ENCODE results near the gene HOXC13. TPM values are rescaled to one million over a fixed set of nuclear protein-coding genes. Genes with fewer than 3 reads are reported as not detected.

HOXC13 gene
- total RNA-seq, 1 donor from 2014 or later = not detected

DNA sequence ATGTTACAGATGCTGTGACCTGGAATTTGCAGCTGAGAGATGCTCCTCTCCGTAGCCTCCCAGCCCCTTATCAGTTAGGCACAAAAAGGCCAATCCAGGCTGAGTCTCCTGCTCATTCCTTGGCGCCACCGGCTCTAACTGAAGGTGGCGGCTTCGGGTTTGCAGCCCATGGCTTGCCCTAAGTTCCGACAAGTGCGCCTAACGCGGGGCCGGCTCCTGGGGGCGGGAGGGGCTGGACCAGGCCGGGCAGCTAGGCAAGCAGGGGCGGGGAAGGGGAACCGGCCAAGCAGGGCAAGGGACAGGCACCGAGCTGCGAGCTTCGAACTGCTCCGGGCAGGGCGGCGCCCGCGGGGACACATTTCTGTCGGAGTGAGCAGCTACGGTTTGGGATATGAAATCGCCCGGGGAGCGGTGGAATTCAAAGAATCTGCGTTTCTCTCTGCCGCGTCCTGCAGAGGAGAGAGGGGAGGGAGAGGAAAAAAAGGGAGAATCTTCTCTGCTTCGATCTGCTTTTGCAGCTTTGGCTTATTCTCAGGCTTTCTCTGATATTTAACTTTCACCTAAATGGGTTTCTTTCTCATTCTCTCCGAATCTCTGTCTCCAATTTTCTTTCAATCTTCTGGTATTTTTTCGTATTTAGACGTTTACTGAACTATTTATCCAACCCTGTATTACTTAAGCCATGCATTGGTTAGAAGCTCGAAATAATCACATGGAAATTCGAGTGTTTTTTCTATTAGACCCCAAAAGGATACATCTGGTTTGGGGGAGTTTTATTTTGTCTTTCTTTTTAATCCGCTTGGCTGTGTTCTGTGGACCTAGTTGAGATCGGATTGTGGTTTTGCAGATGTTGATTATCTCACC lies 14.5 kb downstream of the HOXC13 start:
- intact Hi-C loops (cut with micrococcal nuclease) = loop anchor here (5.0 kb wide), 2 partner anchors 44 to 99 kb away; partner anchors contain the start of gene HOXC4
- Mint-ChIP-seq H3K9me3 (no peaks in the 10 kb centered on the region), H3K36me3 (ENCODE audit: low read depth) (no peaks in the 10 kb centered on the region), H3K27ac (no peak overlapping the region), H3K4me1 (peaks cover 13% of the 10 kb centered on the region), H3K4me3 (no peak overlapping the region), H3K27me3 (peaks cover 71% of the 10 kb centered on the region)
- DNase-seq (no peak), ATAC-seq (ENCODE audit: low read depth) (no peak)
- TF ChIP-seq, protein P1, sequence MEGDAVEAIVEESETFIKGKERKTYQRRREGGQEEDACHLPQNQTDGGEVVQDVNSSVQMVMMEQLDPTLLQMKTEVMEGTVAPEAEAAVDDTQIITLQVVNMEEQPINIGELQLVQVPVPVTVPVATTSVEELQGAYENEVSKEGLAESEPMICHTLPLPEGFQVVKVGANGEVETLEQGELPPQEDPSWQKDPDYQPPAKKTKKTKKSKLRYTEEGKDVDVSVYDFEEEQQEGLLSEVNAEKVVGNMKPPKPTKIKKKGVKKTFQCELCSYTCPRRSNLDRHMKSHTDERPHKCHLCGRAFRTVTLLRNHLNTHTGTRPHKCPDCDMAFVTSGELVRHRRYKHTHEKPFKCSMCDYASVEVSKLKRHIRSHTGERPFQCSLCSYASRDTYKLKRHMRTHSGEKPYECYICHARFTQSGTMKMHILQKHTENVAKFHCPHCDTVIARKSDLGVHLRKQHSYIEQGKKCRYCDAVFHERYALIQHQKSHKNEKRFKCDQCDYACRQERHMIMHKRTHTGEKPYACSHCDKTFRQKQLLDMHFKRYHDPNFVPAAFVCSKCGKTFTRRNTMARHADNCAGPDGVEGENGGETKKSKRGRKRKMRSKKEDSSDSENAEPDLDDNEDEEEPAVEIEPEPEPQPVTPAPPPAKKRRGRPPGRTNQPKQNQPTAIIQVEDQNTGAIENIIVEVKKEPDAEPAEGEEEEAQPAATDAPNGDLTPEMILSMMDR (IDR thresholded peaks at IDR 0.05) = no peak
- ChIA-PET CTCF (interaction anchor here (1.1 kb wide), 1 partner anchor 80 kb away, joined by 3 read pairs; the partner anchor contains the start of gene HOXC5), POLR2A (interaction anchor here (0.5 kb wide), 1 partner anchor 79 kb away, joined by 6 read pairs; no protein-coding TSS in a partner anchor)

DNA sequence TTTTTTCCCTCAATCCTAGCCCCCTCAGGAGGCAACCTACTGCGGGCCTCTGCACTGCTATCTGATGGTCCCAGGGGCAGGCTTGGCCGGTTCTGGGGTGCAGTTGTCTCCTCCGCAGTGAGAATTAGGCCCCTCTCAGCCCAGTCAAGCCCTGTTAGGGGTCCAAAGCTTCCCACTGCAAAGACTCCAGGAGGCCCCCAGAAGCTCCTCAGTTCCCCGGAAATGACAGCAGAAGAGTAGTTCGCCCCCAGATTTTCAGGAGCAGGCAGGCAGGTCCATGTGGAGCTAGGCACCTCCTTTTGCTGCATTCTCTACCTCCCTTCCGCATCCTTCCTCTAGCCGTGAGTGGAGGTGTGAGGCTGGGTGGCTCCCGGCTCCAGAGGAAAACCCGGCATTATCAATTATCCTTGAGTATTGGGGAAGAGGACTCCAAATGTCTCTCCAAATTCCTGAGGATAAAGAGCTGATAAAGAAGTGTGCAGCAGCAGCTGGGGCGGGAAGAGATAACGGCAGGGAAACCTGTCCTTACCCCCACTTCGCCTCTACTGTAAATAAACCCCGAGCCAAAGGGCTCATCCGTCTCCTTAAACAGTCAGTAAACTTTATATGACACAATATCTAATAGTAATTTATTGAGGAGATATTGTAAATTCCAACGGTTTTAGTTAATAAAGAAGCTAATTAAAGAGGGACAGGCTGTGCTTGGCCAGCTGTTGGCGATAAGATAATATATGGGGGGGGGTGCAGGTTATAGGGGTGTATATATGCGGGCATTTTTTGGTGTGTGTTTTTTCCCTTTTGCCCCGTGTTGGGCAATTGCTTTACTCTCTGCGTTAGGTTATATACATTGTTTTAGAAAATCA lies 15.4 kb downstream of the HOXC13 start:
- ATAC-seq (ENCODE audit: low read depth) (no peak), DNase-seq (no peak)
- TF ChIP-seq, protein P1 (IDR thresholded peaks at IDR 0.05) = no peak
- no peak overlapping the region for H3K27ac Mint-ChIP-seq
- H3K9me3 Mint-ChIP-seq = no peaks in the 10 kb centered on the region
- ChIA-PET CTCF (interaction anchor here (0.7 to 1.1 kb wide), 3 partner anchors 77 to 79 kb away, joined by 3 to 4 read pairs (median 3); partner anchors contain the start of gene HOXC5), POLR2A (no interaction called here)
- H3K4me1 Mint-ChIP-seq = peaks cover 13% of the 10 kb centered on the region
- H3K4me3 Mint-ChIP-seq = no peak overlapping the region
- peaks cover 69% of the 10 kb centered on the region for H3K27me3 Mint-ChIP-seq
- H3K36me3 Mint-ChIP-seq (ENCODE audit: low read depth) = no peaks in the 10 kb centered on the region
- intact Hi-C loops (cut with micrococcal nuclease) = loop anchor here (5.0 kb wide), 2 partner anchors 43 to 98 kb away; partner anchors contain the start of gene HOXC4

DNA sequence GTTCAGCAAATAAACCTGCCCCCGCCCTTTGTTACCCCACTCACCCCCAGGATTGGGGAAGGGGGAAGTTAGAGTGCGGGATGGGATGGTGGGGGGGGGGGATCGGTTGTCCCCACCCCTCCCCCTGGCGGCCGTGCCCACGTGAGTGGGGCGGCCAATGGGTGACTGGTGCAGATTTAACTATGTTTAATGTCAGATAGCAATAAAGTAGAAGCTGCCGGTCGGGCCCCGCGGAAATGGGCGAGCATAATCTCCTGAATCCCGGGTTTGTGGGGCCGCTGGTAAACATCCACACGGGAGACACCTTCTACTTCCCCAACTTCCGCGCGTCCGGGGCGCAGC lies 16.0 kb downstream of the HOXC13 start, which contains the start of gene HOXC12:
Gene HOXC12 (plus strand): TSS at position 210 of the 342 bp plus-strand sequence. CDS start 27 bp downstream, at position 237.
- no peak for DNase-seq
- peaks cover 1% of the 10 kb centered on the region for H3K9me3 Mint-ChIP-seq
- peaks cover 13% of the 10 kb centered on the region for H3K4me1 Mint-ChIP-seq
- ATAC-seq (ENCODE audit: low read depth) = no peak
- POLR2A ChIA-PET = no interaction called here
- CTCF ChIA-PET = interaction anchor here (0.7 to 1.0 kb wide), 2 partner anchors 76 to 78 kb away, joined by 3 to 4 read pairs; no protein-coding TSS in a partner anchor
- TF ChIP-seq, protein P1 (IDR thresholded peaks at IDR 0.05) = no peak
- H3K27ac Mint-ChIP-seq = no peak within 1 kb of the TSS
- H3K36me3 Mint-ChIP-seq (ENCODE audit: low read depth) = no peaks in the 10 kb centered on the region
- peaks cover 72% of the 10 kb centered on the region for H3K27me3 Mint-ChIP-seq
- H3K4me3 Mint-ChIP-seq = no peak within 1 kb of the TSS
- intact Hi-C loops (cut with micrococcal nuclease) = loop anchor here (5.0 kb wide), 2 partner anchors 43 to 98 kb away; partner anchors contain the start of gene HOXC4

DNA sequence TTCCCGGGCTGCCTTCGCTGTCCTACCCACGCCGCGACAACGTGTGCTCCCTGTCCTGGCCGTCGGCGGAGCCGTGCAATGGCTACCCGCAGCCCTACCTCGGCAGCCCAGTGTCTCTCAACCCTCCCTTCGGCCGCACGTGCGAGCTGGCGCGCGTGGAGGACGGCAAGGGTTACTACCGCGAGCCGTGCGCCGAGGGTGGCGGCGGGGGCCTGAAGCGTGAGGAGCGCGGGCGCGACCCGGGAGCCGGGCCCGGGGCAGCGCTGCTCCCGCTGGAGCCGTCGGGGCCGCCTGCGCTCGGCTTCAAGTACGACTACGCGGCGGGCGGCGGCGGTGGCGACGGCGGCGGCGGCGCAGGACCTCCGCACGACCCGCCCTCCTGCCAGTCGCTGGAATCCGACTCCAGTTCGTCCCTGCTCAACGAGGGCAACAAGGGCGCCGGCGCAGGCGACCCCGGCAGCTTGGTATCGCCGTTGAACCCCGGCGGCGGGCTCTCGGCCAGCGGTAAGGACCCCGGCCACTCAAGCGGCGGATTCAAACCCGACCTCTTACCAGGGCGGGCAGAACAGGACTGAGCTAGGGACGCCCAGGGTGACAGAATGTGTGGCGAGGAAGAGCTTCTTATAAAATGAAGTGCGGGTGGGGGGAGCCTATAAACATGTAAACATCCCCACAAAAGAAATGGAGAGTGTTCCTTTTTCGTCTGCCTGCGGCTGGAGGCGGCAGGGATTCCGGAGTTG lies 16.6 kb downstream of the HOXC13 start:
- H3K36me3 Mint-ChIP-seq (ENCODE audit: low read depth) = no peaks in the 10 kb centered on the region
- H3K4me3 Mint-ChIP-seq = no peak overlapping the region
- no peak overlapping the region for H3K27ac Mint-ChIP-seq
- H3K9me3 Mint-ChIP-seq = peaks cover 4% of the 10 kb centered on the region
- POLR2A ChIA-PET = no interaction called here
- H3K27me3 Mint-ChIP-seq = peaks cover 77% of the 10 kb centered on the region
- ATAC-seq (ENCODE audit: low read depth) = no peak
- CTCF ChIA-PET = no interaction called here
- TF ChIP-seq, protein P1 (IDR thresholded peaks at IDR 0.05) = no peak
- DNase-seq = no peak
- intact Hi-C loops (cut with micrococcal nuclease) = no loop called here
- H3K4me1 Mint-ChIP-seq = peaks cover 13% of the 10 kb centered on the region
